Measurements from ENCODE around the gene CCDC87.
"Not testable (repeated sequence)": the region's sequence is repeated elsewhere in the genome, so short reads cannot be mapped to it uniquely, and the experiment has no call there.

Gene CCDC87

DNA sequence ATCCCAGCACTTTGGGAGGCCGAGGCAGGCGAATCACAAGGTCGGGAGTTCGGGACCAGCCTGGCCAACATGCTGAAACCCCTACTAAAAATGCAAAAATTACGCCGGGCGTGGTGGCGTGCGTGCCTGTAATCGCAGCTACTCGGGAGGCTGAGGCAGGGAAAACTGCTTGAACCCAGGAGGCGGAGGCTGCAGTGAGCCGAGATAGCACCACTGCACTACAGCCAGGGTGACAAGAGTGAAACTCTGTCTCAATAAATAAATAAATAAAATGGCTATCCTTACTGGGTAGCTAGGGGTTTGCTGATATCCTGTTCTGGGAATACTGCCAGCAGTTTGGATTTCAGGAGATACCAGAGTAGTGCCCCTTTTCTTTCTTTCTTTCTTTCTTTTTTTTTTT lies 21.2 kb upstream of the CCDC87 start:
- DNase-seq, result no peak

GRCh38 chr11:66612458-66612857 lies 19.6 kb upstream of the CCDC87 start:
- DNase-seq, result no peak

DNA sequence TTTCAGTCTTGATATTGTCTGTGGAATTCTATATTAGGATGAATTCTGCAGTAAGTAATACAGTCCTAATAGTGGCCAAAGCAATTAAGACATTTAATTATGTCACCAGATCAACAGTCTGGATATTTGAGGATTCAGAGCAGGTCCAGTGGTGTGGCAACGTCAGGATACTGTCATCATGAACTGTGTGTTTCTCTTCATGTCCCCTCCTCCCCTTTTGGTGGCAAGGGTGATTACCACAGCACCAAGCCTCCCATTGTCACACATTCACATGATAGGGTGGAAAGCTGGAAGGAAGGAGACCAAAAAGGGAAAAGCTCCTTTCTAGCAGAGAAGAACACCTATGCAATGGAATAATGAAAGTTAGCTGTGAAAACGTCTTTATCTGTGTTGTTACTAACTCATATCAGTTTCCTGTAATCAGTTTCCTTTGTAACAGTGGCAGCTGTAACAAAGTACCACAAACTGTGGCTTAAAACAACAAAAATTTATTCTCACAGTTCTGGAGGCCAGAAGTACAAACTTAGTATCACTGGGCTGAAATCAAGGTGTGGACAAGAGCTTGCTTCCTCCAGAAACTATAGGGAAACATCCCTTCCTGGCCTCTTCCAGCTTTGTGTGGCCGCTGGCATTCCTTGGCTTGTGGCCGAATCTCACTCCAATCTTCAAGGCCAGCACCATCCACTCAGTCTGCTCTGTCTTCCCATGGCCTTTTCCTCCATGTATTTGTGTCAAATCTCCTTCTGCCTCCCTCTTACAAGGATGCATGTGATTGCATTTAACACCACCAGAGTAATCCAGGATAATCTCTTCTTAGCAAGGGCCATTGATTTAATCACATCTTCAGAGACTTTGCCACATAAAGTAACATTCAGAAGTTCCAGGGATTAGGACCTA lies 17.1 kb upstream of the CCDC87 start:
- DNase-seq, result no peak

- no peak for DNase-seq
These were observed 14.4 kb upstream of the CCDC87 start for GRCh38 chr11:66607126-66607834.

DNA sequence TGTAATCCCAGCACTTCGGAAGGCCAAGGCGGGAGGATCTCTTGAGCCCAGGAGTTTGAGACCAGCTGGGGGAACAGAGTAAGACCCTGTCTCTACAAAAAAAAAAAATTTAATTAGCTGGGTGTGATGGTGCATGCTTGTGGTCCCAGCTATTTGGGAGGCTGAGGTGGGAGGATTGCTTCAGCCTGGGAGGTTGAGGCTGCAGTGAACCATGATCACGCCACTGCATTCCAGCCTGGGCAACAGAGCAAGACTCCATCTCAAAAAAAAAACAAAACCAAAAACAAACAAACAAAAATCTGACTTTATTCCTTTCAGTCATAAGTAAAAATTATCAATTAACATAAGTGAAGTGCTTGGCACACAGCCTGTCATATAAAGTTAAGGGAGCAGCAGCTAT lies 13.7 kb upstream of the CCDC87 start:
- DNase-seq, result not testable (repeated sequence)

- no peak for DNase-seq
These were observed 11.3 kb upstream of the CCDC87 start for GRCh38 chr11:66604155-66604554.

GRCh38 chr11:66603072-66603471 lies 10.2 kb upstream of the CCDC87 start:
- no peak for DNase-seq

GRCh38 chr11:66600631-66601233 lies 7.9 kb upstream of the CCDC87 start:
- DNase-seq, result no peak

DNA sequence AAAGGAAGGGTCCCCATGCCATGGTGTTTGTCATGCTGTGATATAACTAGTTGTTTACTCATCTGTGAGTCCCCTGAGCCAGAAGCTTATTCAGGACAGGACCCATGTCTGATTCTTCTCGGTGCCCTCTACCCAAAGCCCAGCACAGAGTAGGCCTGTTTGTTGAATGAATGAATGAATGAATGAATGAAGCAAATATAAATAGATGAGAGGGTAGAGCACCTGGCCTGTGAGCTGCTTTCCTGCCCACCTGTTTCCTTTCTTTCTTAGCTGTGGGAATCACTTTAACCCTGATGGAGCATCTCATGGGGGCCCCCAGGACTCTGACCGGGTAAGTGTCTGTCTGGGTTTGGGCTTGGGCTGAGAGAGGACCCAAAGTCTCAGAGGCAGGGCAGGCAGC lies 7.4 kb upstream of the CCDC87 start:
- no peak for DNase-seq

GRCh38 chr11:66598993-66599392 lies 6.1 kb upstream of the CCDC87 start:
- no peak for DNase-seq

DNA sequence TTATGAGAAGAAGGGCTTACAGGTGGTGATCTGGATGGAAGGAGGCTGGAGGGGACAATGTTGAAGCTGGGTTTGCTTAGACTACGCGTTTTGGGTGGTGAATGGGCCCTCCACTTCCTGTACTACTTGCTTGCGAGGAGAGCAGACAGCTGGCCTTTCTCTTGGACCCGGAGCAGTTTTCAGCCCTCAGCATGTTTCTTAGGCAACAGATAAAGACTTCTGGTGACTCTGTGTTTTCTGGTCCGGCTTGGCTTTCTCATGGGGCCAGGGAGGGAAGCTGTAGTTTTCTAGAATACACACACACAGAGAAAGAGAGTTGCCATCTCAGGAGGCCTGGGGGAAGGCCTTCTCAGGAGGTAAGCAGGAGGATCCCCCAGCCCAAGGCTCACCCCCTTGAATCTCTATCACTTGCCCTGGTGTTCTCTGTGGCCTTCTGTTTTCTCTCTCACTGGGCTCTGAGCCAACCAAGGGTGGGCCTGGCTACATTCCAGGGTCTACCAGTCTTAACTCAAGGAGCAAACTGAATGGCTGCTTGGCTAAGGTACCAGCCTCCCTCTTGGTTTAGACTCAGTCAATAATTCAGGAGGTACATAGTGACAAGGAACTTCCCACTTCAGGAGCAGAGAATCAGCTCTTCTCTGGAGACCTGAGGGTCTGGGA lies 2.5 kb upstream of the CCDC87 start:
- no peak for DNase-seq

- no peak for DNase-seq
These were observed 787 bp upstream of the CCDC87 start for GRCh38 chr11:66593650-66594049.

- DNase-seq, result no peak
These were observed 406 bp upstream of the CCDC87 start for GRCh38 chr11:66593303-66593635.

- DNase-seq, result no peak
These were observed 1.7 kb downstream of the CCDC87 start for GRCh38 chr11:66591175-66591574.

DNA sequence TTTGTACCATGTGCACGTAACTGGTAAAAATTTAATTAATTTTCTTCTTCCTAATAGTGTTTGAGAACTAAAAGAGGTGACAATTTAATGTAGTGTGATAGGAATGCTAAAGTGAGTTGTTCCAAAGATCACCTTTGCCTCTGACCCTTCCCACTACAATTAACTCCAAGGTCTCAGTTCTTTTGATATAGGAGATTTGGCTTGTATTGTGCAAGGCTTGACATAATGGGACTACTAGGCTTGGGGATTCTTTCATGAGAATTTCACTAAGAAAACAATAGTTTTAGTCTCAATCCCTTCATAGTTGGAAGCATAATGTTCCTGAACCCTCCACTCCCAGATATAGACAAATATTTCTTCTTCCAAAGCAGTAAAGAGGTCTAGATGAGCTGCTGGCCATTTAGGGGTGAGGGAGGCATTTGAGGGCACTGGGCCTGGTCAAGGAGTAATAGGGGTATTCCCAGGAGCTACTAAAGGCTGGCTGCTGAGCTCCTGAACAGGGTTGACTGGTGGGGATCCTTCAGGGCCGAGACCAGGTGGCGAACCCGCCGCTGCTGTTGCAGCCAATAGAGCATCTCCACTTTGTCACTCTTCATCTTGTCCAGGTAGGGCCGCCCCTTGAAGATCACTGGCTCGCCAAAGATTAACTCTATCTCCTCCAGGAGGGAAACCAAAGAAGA lies 2.7 kb downstream of the CCDC87 start:
- DNase-seq, result no peak

GRCh38 chr11:66589315-66589714 lies 3.5 kb downstream of the CCDC87 start:
- DNase-seq, result not testable (repeated sequence)

- no peak for DNase-seq
These were observed 6.7 kb downstream of the CCDC87 start for GRCh38 chr11:66586136-66586535.

- DNase-seq, result not testable (repeated sequence)
These were observed 7.4 kb downstream of the CCDC87 start for GRCh38 chr11:66585447-66585846.

- DNase-seq, result not testable (repeated sequence)
These were observed 10.2 kb downstream of the CCDC87 start for GRCh38 chr11:66582565-66583147.

- DNase-seq, result no peak
These were observed 11.6 kb downstream of the CCDC87 start for GRCh38 chr11:66581261-66581660.

GRCh38 chr11:66580803-66581202 lies 12.1 kb downstream of the CCDC87 start:
- no peak for DNase-seq

- DNase-seq, result peak; percentile 69
These were observed 13.8 kb downstream of the CCDC87 start for GRCh38 chr11:66579017-66579606.

Measured in CD4-positive, alpha-beta T cell treated with Interferon gamma for 1 hour (primary cell).